Endothelial cell of umbilical vein (primary cell): ENCODE results near the gene ZDHHC7. TPM values are rescaled to one million over a fixed set of nuclear protein-coding genes. Genes with fewer than 3 reads are reported as not detected.

Experiments
- BruUV-seq: library from RNA; stranded (reverse); fragments of 400-500 nt; replicated peaks from 2 replicates; lab custom pipeline; 2021; lab: Mats Ljungman, UMichigan
- CTCF ChIA-PET: fragments of 300-600, 350-600 bp; sonication (Branson Sonifier 250); formaldehyde crosslinking; loops from one replicate; lab custom pipeline; 2021; ENCODE audit warnings: antibody characterized with exemption, inconsistent platforms; lab: Charles Lee
- POLR2A ChIA-PET: fragments of 300-600, 350-600 bp; sonication (Branson Sonifier 250); formaldehyde crosslinking; loops from one replicate; lab custom pipeline; 2021; ENCODE audit warnings: antibody characterized with exemption, inconsistent platforms; lab: Charles Lee
- DNase-seq: peaks from one replicate; pipeline ENCODE4 v3.0.0-alpha.2; 2011; ENCODE audit warnings: low read depth, low spot score
- FAIRE-seq: peaks from 2 replicates; lab custom pipeline; 2011; peaks lifted over from hg19 to GRCh38; lab: Jason Lieb, UNC
- H2AFZ ChIP-seq: 2 replicates; pipeline ENCODE4 v1.6.0; 2012; ENCODE audit warnings: low read depth, low read length, control low read depth, inconsistent platforms
- H3K27ac ChIP-seq: 2 replicates; pipeline ENCODE4 v1.5.1; 2011; ENCODE audit warnings: low read depth, mild to moderate bottlenecking, control low read depth, low read length, moderate library complexity; ENCODE audit not compliant: insufficient read depth
- H3K27me3 ChIP-seq, 2 experiments: 2 replicates each; pipeline versions ENCODE4 v1.6.0 to v1.6.1; 2011; ENCODE audit warnings: low read length in 2 of 2, mixed read lengths in 1 of 2; ENCODE audit not compliant: control insufficient read depth in 2 of 2, insufficient read depth in 2 of 2
- H3K36me3 ChIP-seq, 2 experiments: 2 replicates in 1 of 2; 3 replicates in 1 of 2; pipeline ENCODE4 v1.5.1; 2011; ENCODE audit warnings: low read length in 2 of 2, mild to moderate bottlenecking in 1 of 2, moderate library complexity in 1 of 2; ENCODE audit not compliant: control insufficient read depth in 2 of 2, insufficient read depth in 2 of 2; ENCODE audit errors: extremely low read depth in 1 of 2
- H3K4me1 ChIP-seq: 3 replicates; pipeline ENCODE4 v1.5.1; 2011; ENCODE audit warnings: mild to moderate bottlenecking, low read length; ENCODE audit not compliant: control insufficient read depth, insufficient read depth; ENCODE audit errors: extremely low read depth
- H3K4me2 ChIP-seq: 2 replicates; pipeline ENCODE4 v1.6.1; 2011; ENCODE audit warnings: low read length, control low read depth, mixed read lengths; ENCODE audit not compliant: insufficient read depth
- H3K4me3 ChIP-seq, 3 experiments: fragments of 200-600 bp in 1 of 3; sonication (generic), shearing (Covaris generic) in 1 of 3; replicated peaks in 1 of 3; 2 replicates each; pipeline ENCODE4 v1.5.1; 2011 to 2016; ENCODE audit warnings: control low read depth in 3 of 3, low read length in 3 of 3, mild to moderate bottlenecking in 2 of 3, inconsistent platforms in 1 of 3, low read depth in 1 of 3, moderate library complexity in 1 of 3; ENCODE audit not compliant: insufficient read depth in 1 of 3
- H3K79me2 ChIP-seq: 2 replicates; pipeline ENCODE4 v1.6.0; 2012; ENCODE audit warnings: low read length, inconsistent platforms; ENCODE audit not compliant: control insufficient read depth, insufficient read depth
- H3K9ac ChIP-seq: replicated peaks from 2 replicates; pipeline ENCODE3; 2011; ENCODE audit warnings: low read length, control low read depth; ENCODE audit not compliant: insufficient read depth; ENCODE audit errors: extremely low read depth
- H3K9me1 ChIP-seq: replicated peaks from 3 replicates; pipeline ENCODE4 v1.6.0; 2011; ENCODE audit warnings: mild to moderate bottlenecking, low read length; ENCODE audit not compliant: control insufficient read depth, insufficient read depth; ENCODE audit errors: extremely low read depth
- H3K9me3 ChIP-seq: replicated peaks from 2 replicates; pipeline ENCODE4 v1.5.1; 2012; ENCODE audit warnings: low read length, inconsistent platforms; ENCODE audit not compliant: control insufficient read depth, insufficient read depth
- H4K20me1 ChIP-seq: replicated peaks from 2 replicates; pipeline ENCODE3; 2011; ENCODE audit warnings: mild to moderate bottlenecking, low read length; ENCODE audit not compliant: control insufficient read depth, insufficient read depth; ENCODE audit errors: extremely low read depth
- EZH2 ChIP-seq: IDR thresholded peaks from 2 replicates; pipeline ENCODE4 v1.6.1; 2012; ENCODE audit warnings: borderline replicate concordance, low read depth, mild to moderate bottlenecking, moderate library complexity, low read length, inconsistent platforms; ENCODE audit not compliant: severe bottlenecking
- FOS ChIP-seq: IDR thresholded peaks from 2 replicates; pipeline ENCODE4 v1.6.1; 2011; ENCODE audit warnings: mild to moderate bottlenecking, low read length, moderate library complexity, borderline replicate concordance; ENCODE audit not compliant: insufficient read depth
- GATA2 ChIP-seq: IDR thresholded peaks from 2 replicates; pipeline ENCODE4 v1.7.0; 2011; ENCODE audit warnings: low read depth, mild to moderate bottlenecking, moderate library complexity, mixed read lengths, low read length; ENCODE audit not compliant: insufficient read length, insufficient read depth
- JUN ChIP-seq: IDR thresholded peaks from 2 replicates; pipeline ENCODE4 v1.6.1; 2011; ENCODE audit warnings: borderline replicate concordance, low read depth; ENCODE audit not compliant: insufficient read length, insufficient read depth
- MYC ChIP-seq: IDR thresholded peaks from one replicate; pipeline ENCODE4 v1.6.1; 2011; ENCODE audit warnings: mild to moderate bottlenecking, low read depth, low read length
- POLR2A ChIP-seq: IDR thresholded peaks from 2 replicates; pipeline ENCODE4 v1.6.1; 2012; ENCODE audit warnings: low read depth, mild to moderate bottlenecking, control low read depth, low read length
- POLR2AphosphoS5 ChIP-seq: IDR thresholded peaks from 2 replicates; pipeline ENCODE4 v1.6.1; 2012; ENCODE audit warnings: low read depth, mild to moderate bottlenecking, control low read depth, low read length, moderate library complexity; ENCODE audit not compliant: insufficient read depth
- dilution Hi-C: fragments of 300-500 bp; cut with MboI; formaldehyde crosslinking; loops from one replicate; pipeline ENCODE4 v1.15.0; 2019; ENCODE audit warnings: low sequenced_read_pairs; ENCODE audit not compliant: extremely low pct_ligation_motif_present
- intact Hi-C: fragments of 100-400 bp; cut with micrococcal nuclease; formaldehyde crosslinking; loops from one replicate; pipeline ENCODE4 v1.10.0; 2022
- polyA plus RNA-seq, 4 experiments: library from polyadenylated mRNA; depleted of rRNA in 3 of 4; stranded (reverse) in 3 of 4; unstranded in 1 of 4; fragments of >200 nt; gene quantifications; 2 replicates each; pipeline versions ENCODE4 v1.2.1 to v1.2.3, GENCODE V29; 2011 to 2012; ENCODE audit warnings: missing spikeins in 1 of 4
- total RNA-seq: library from RNA; stranded (reverse); gene quantifications from 2 replicates; pipeline ENCODE4 v1.2.3, GENCODE V29; 2021
- TF ChIP-seq, protein P1 (sequence below), 2 donors: IDR thresholded peaks; 1 replicate in 1 of 2; 2 replicates in 1 of 2; pipeline ENCODE4 v1.5.1; 2011; ENCODE audit warnings: low read length in 2 of 2, mild to moderate bottlenecking in 2 of 2, moderate library complexity in 2 of 2, control low read depth in 1 of 2, inconsistent platforms in 1 of 2, low read depth in 1 of 2; ENCODE audit not compliant: insufficient read depth in 1 of 2; ENCODE audit errors: extremely low read depth in 1 of 2
- TF ChIP-seq, protein P2 (sequence below): IDR thresholded peaks from 2 replicates; pipeline ENCODE4 v1.6.1; 2011; ENCODE audit not compliant: insufficient read depth, insufficient read length

ZDHHC7 gene
- total and polyA plus RNA-seq, 2 donors (not counting 3 experiments of a cell fraction or from before 2014, with no cell fraction given): 44.1 to 46.2 TPM

DNA sequence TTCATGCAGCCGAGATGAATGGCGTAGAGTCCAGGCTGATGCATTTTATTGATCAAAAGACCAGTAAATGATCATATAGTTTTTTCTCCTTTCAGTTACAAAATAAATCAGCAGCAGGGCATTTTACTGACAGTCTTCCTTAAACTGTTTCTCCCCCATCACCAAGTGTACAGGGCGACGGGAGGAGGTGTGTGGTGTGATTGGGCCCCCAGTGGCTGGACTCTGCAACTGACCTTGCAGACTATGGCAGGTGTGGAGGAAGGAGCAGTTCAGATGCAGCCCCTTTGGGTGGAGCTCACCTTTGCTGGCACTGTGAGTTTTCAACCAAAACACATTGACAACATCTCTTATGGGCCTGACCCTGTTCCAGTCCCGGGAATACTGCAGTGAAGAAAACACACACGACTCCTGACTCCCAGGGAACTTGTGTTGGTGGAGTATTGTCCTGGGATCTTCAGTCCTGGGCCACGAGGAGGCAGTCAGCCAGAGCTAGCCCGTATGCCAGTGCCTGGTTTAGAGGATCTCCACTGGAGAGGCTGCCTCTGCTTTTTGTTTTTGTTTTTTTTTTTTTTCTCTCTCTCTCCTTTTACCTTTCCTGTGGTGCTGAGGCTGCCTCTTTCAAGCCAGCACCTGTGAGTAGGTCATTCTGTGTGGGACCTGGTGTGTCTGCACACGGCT lies 46.0 kb upstream of the ZDHHC7 start:
- Histone ChIP-seq H3K36me3 (no peaks in the 10 kb centered on the region), H3K4me1 (peaks cover 9% of the 10 kb centered on the region), H3K4me3 (no peak overlapping the region), H3K27me3 (no peaks in the 10 kb centered on the region), H3K4me2 (no peak overlapping the region), H3K9ac (no peak overlapping the region), H3K9me1 (no peaks in the 10 kb centered on the region), H3K27ac (no peak overlapping the region), H3K9me3 (no peaks in the 10 kb centered on the region), H2AFZ (no peak overlapping the region), H3K79me2 (no peaks in the 10 kb centered on the region), H4K20me1 (no peaks in the 10 kb centered on the region)
- dilution Hi-C loops: no loop called here
- FAIRE-seq (no peak), DNase-seq (no peak)
- TF ChIP-seq EZH2 (no peak), POLR2A (no peak), POLR2AphosphoS5 (no peak), GATA2 (no peak), MYC (no peak), JUN (no peak), FOS (no peak)
- TF ChIP-seq, protein P1, sequence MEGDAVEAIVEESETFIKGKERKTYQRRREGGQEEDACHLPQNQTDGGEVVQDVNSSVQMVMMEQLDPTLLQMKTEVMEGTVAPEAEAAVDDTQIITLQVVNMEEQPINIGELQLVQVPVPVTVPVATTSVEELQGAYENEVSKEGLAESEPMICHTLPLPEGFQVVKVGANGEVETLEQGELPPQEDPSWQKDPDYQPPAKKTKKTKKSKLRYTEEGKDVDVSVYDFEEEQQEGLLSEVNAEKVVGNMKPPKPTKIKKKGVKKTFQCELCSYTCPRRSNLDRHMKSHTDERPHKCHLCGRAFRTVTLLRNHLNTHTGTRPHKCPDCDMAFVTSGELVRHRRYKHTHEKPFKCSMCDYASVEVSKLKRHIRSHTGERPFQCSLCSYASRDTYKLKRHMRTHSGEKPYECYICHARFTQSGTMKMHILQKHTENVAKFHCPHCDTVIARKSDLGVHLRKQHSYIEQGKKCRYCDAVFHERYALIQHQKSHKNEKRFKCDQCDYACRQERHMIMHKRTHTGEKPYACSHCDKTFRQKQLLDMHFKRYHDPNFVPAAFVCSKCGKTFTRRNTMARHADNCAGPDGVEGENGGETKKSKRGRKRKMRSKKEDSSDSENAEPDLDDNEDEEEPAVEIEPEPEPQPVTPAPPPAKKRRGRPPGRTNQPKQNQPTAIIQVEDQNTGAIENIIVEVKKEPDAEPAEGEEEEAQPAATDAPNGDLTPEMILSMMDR (IDR thresholded peaks at IDR 0.05; ENCODE audit: extremely low read depth in 1 of 2, insufficient read depth in 1 of 2, low read depth in 1 of 2, low read length in 2 of 2): peak; percentile 16 to 18
- TF ChIP-seq, protein P2, sequence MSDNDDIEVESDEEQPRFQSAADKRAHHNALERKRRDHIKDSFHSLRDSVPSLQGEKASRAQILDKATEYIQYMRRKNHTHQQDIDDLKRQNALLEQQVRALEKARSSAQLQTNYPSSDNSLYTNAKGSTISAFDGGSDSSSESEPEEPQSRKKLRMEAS: no peak
- ChIA-PET POLR2A (no interaction called here), CTCF (interaction anchor here (0.6 to 5.9 kb wide), 3 partner anchors 29 to 359 kb away, joined by 3 to 123 read pairs (median 4); no protein-coding TSS in a partner anchor)
- BruUV-seq: no TSS peak
- intact Hi-C loops: no loop called here
